Stimulated activated CD8-positive, alpha-beta memory T cell treated with anti-CD3 and anti-CD28 coated beads, Interleukin-2, amount 100 ng/mL, for 1 hour (primary cell): ENCODE data around the gene LFNG.
"Not testable (repeated sequence)": the region's sequence is repeated elsewhere in the genome, so short reads cannot be mapped to it uniquely, and the experiment has no call there.

Experiments used
- DNase-seq, 2 donors: peaks; one replicate each; pipeline ENCODE4 v3.0.0-alpha.2; 2020; ENCODE audit warnings: low read depth in 2 of 2

Gene LFNG

DNA sequence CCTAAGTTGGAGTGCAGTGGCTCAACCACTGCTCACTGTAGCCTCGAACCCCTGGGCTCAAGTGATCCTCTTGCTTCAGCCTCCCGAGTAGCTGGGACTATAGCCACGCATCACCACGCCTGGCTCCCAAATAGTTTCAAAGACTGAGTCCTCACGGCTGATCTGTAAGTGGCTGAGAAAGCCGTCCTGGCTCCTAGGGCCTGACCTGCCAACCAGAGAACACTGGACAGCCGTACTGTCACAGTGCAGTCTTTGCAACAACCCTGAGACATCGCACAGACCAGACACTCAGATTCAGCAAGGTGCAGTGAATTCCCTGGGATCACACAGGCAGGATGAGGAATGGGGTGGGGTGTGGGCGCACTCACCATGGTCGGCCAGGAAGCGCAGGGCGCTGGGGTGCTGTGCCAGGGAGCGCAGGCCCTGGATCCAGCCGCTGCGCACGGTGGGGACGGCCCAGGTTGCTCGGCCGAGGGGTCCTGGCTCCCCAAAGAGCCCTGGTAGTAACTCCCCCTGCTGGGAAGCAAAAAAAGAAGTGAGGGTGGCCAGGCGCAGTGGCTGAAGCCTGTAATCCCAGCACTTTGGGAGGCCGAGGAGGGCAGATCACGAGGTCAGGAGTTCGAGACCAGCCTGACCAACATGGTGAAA lies 25.1 kb downstream of the LFNG start:
- DNase-seq = no peak

DNA sequence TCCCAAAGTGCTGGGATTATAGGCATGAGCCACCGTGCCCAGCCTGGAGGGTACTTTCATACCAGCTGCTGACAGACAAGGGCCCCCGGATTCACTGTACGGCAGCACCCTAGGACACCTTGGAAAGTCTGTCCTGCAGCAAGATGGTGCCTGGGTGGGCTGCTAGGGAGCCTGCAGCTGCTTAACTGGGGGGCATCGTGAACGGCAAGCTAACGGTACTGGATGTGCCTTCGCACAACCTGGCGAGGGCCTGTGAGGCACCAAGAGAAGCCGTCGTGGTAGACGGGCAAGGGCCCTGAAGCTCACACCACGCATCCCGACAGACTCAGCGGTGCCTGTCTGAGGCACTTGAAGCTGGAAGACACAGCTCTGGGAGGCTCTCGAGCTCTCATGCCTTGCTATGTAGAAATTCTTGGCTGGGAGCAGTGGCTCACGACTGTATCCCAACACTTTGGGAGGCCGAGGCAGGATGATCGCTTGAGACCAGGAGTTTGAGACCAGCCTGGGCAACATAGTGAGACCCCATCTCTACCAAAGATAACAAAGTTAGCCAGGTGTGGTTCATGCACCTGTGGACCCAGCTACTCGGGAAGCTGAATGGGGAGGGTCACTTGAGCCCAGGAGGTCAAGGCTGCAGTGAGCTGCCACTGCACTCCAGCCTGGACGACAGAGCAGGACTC lies 26.3 kb downstream of the LFNG start:
- no peak for DNase-seq

DNA sequence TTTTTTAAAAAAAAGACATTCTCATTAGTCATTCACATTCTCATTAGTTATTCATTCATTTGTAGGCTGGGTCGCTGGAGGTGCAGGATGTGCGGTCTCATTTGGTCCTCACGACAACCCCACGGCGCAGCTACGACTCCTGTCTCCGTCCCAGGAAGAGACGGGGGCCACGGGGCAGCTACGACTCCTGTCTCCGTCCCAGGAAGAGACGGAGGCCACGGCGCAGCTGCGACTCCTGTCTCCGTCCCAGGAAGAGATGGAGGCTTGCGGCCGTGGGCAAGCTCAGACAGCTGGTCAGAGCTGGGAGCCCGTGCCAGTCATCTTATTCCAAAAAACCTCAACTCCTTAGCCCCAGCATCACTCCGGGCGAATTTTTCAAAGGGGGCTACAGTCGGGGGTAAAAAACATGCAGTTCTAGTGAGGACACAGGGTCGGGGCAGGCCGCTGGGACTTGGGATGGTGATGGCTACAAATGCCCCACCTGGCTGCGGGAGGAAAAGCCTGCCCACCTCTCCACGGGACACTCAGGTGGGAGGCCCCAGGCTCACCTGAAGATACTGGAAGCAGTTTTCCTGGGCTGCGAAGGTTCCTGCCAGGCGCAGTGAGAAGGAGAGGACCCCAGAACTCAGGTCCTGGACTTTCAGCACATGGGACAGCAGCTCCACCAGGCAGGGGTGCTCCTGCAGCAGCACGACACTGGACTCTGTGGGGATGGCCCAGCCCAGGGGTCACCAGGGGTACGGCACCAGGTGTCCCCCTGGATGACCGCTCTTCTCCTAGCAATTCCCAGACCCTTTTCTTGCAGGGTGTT lies 27.4 kb downstream of the LFNG start:
- DNase-seq = no peak

DNA sequence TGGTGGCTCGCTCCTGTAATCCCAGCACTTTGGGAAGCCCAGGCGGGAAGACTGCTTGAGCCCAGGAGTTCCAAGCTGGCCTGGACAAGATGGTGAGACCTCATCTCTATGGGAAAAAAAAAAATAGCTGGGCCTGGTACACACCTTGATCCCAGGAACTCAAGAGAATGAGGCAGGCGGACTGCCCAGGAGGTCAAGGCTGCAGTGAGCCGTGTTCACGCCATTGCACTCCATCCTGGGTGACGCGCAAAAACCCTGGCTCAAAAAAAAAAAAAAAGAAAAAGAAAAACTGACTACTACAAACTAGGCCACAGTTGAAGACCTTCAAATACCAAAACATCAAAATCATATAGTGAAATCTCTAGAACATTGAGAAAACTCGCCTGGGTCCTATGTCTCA lies 31.8 kb downstream of the LFNG start:
- no peak for DNase-seq

DNA sequence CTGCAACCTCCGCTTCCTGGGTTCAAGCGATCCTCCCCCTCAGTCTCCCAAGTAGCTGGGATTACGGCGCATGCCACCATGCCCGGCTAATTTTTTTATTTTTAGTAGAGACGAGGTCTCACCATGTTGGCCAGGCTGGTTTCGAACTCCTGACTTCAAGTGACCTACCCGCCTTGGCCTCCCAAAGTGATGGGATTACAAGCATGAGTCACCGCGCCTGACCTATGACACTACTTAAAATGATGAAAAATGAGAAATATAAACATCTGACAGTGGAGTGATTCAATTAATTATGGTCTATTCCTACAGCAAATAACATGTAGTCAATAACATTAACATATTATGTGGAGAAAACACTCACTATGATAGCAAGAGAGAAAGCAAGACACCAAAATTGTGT lies 33.5 kb downstream of the LFNG start:
- DNase-seq = no peak

DNA sequence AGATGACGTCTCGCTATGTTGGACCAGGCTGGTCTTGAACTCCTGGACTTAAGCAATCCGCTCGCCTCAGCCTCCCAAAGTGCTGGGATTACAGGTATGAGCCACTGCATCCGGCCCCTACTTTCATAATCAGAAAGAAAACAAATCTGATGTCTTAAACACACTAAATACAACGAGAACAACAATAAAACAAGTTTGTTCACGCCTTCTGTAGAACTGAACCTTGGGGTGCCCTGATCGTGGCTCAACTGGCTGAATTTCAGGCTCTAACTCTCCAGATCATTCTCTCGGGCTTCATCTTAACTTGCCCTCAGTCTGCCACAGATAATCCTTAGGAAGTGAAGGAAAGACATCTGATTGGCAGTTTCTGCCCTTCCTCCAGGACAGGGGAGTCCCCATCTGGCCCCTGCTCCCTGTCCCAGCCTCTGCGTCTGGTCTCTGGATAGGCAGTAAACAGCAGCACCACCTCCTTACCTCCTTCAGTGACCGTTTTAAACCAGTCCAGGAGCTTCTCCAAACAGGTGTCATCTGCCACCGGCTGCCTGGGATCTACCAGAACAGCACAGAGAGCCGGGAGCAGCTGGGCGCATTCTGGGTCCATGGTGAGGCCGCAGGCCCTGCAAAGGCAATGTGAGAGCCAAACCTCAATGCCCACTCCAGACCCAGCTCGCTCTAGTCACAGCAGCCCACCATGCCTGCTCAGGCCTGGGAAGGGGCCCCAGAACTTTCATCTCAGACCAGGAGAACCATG lies 34.4 kb downstream of the LFNG start:
- DNase-seq = no peak

DNA sequence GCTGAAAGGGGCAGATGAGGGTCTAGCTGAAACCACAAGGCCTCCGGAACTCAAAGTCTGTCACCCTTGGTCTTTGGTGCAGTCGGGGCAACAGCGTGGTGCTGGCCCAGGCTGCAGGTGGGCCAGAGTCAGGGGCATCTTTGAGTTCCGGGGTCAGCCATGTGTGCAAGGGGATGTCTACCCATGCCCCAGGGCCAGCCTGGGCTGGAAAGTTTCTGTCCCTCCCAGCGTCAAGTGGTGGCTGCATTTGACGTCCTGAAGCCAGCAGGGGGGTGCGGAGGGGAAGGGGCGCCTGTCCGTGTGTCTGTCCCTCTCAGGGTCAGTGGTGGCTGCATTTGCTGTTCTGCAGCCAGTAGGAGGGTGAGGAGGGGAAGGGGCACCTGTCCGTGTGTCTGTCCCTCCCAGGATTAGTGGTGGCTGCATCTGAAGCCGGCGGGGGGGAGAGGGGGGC lies 35.1 kb downstream of the LFNG start:
- no peak for DNase-seq

DNA sequence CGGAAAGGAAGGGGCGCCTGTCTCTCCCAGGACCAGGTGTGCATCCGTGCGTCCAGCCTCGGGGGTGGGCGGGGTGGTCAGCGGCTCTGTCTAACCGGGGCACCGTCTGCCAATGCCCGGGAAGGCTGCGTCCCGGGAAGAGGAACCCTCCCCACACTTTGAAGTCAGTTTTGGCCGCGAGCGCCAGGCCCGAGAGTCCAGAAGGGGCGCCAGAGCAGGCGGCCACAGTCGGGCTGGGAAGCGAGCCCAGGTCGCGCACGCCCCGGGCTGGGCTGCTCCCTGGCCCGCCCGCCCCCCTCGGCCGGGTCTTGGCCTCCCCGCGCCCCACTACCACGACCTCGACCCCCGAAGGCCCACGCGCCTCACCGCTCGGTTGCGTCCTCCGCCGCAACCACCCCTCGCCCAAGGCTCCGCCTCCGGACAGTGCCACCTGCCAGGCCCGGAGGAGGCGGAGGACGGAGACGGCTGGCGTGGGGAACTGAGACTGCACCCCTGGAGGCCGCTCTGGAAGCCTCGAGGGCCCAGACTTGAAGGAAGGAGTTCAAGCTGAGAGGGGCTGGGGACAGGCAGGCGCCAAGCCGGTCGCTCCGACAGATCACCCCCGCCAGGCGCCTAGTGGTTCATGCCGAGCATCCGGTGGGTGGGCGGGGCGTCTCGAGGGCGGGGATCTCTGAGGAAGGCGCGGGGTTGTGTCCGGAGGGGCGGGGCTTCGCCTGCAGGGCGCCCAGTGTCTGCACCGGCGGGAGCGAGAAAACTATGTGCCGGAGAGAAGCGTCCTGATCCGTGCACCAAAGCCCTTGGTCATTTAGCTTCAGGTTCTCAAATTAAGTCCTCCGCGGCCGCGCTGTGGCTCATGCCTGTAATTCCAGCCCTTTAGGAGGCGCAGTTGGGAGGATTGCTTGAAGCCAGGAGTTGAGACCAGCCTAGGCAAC lies 35.8 kb downstream of the LFNG start, which contains the start of gene BRAT1:
BRAT1 (minus strand) TSS at position 404 of the 932 bp plus-strand sequence. CDS start 1,093 bp downstream, outside the sequence.
- peak; percentile 92 to 94 for DNase-seq

DNA sequence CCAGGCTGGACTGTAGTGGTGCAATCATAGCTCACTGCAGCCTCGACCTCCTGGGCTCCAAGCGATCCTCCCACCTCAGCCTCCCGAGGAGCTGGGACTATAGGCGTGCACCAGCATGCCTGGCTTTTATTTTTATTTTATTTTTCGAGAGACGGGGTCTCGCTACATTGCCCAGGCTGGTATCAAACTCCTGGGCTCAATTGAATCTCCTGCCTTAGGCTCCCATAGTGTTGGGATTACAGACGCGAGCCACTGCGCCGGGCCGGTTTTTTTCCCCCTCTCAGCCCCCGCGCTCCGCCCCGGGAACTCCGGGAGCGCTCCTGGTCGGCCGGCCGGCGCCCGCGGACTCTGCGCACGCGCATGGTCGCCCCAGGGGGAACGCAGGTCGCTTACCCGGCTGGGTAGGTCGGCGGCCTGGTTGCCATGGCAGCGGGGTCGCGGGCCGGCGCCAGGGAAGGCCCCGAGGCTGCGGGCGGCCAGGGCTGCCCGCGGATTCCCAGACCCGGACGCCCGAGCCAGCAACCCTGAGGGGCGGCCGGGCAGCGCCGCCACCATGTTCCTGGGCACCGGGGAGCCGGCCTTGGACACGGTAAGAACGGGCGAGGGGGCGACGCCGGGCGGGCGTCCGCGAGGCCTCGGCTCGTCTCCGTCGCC lies 39.2 kb downstream of the LFNG start, which contains the start of gene IQCE:
IQCE (plus strand) TSS at position 351 of the 654 bp plus-strand sequence; CDS start at position 554, 203 bp downstream.
- peak; percentile 84 for DNase-seq

DNA sequence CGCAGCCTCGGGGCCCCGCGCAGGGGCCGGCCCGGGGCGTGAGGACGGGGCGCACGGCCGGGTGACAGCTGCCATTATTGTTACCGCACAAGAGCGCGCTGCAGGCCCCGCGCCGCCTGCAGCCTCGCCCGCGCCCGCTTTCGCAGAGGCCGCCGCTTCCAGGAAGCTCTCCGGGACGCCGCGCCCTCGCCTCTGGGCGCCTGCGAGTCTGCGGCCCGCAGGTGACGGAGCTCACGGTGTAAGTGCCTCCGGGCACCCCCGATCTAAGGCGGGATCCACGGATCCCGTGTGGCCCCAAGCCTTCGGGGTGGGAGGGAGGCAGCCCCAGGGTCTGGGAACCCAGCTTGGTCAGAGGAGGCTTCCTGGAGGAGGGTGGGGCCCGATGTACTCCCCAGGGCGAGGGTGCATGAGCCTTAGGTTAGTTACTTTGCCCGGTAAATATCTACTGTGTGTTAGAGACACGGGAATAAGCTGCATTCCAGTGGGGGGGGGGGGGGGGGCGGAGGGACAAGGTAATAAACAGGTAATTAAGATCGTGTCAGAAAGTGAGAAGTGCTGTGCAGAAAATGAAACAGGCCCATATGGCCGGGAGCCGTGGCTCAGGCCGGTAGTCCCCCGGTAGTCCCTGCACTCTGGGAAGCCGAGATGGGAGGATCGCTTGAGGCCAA lies 39.8 kb downstream of the LFNG start:
- DNase-seq = no peak

DNA sequence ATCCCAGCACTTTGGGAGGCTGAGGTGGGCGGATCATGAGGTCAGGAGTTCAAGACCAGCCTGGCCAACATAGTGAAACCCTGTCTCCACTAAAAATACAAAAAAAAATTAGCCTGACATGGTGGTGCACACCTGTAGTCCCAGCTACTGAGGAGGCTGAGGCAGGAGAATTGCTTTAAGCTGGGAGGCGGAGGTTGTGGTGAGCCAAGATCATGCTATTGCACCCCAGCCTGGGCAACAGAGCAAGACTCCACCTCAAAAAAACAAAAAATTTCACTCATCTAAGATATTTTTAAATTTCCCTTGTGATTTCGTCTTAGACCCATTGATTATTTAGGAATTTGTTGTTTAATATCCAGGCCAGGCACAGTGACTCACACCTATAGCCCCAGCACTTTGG lies 44.4 kb downstream of the LFNG start:
- not testable (repeated sequence) for DNase-seq

DNA sequence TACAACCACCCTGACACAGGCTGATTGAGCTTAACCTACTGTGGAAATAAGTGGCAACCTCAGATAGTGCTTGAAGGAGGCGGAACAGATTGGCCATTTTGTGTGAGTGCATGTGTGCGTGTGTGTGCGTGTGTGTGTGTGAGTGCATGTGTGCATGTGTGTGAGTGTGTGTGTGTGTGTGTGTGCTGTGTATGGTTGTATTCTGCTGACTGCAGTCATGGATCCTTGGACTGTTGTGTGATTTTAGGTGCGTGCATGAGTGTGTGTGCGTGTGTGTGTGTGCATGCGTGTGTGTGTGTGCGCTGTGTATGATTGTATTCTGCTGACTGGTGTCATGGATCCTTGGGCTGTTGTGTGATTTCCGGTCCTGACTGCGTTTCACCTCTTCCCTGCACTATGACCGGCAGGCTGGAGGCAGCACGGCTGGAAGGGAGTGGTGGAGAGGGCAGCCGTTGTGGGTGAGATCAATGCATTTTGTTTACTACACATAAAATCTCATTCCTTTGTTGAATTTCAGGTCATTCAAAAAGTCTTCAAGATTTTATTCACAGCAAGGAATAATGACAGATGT lies 45.5 kb downstream of the LFNG start:
- no peak for DNase-seq

DNA sequence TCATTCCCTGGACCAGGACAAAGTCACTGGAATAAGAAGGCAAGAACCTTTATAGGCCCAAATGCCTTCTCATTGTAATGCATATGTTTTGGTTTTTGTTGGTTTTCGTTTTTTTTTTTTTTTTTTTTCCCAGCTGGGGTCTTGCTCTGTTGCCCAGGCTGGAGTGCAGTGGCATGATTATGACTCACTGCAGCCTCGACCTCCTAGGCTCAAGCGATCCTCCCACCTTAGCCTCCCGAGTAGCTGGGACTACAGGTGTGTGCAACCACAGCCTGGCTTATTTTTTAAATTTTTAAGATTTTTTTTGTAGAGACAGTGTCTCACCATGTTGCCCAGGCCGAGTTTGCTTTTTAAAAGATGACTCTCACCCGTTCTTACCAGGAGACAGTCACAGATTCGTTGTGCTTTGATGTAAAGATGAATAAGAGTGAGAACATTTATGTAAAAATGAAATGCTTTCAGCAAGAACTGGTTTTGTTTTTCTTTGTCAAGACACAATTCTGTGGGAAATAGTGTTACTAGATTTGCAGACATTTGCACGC lies 46.8 kb downstream of the LFNG start:
- no peak for DNase-seq

DNA sequence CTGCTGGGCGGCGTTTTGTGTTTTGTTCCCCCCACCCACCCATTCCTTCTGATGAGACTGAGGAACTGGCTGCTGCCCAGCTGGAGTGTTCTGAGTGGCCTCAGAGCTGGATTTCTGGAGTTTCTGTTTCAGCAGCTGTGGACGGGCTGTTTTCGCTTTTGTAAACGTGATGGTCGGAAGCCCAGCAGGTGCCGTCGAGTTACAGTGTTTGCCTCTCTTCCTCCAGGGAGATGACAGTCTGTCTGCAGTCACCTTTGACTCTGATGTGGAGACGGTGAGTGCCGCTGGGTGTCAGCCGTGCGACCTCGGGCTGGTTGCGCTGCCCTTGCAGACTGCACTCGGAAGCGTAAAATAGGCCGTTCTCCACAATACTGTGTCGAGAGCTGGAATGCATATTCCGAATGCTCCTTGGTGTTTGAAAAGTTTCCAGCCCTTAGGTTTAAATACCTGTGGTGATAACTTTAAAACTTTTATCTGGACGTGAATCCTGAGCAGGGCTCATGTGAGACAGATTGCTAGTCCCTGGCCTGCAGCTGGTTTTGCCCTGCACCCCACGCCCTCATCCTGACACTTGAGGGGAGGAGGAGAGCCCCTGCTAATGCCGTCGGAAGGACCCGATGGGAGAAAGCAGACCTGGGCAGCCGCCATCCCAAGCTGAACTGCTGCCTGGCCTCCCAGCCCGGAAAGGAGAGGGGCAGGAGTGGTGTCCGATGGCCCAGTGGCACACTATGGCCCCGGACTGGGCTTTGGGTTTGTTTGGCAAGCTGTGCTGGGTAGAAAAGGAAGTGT lies 47.5 kb downstream of the LFNG start:
- DNase-seq = no peak

DNA sequence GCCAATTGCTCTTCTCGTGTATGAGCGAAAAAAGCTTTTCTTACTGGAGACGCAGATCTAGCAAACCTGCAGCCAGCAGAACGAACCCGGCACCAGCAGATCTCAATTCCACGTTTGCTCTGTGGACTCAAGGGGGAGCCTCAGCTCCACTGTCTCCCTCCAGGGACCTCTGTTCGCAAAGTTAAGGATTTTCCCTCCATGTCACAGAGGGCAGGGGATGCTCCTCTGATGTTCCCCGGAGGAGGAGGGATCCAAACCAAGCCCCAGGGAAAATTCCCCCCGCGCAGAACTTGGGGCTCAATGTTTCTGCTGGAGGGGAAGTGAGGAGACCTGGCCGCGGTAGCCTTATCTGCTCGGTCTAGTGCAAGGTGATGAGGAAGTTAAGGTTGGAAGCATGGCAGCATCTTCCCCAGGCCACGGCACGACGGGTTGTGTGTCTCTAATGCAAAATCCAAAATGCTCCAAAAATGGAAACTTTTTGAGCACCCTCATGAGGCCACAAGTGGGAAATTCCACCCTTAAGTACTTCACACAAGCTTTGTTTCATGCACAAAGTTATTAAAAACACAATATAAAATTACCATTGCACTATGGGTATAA lies 48.2 kb downstream of the LFNG start:
- DNase-seq = no peak

DNA sequence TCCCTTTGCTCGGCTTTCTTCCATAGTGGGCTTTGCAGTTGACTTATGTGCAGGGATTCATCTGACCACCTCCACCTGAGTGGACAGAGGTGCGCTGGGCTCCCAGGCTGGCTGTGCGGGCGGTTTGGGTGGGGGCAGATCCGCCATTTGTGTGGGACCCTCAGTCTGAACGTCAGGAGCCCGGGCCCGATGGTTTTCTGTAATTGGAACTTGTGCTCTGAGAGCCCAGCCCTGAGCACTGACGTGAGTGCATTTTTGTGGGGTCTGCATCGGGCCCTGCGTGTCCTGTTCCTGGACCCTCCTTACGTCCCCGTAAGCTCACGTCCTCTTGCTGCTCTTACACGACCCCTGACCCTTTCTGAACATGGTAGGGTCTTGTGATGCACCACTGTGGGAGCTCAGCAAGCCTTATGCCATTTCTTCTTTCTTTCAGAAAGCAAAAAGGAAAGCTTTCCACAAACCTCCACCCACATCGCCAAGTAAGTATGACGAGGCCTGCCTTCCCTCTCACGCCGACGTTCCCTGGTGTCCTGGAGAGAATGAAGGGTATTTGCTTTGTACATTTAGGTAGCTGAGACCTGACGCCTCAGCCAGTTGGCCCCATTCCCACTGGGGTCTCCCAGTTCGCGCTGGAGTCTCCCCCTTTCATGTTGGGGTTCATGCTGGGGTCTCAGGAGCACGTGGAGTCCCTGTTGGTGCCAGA lies 49.1 kb downstream of the LFNG start:
- no peak for DNase-seq

DNA sequence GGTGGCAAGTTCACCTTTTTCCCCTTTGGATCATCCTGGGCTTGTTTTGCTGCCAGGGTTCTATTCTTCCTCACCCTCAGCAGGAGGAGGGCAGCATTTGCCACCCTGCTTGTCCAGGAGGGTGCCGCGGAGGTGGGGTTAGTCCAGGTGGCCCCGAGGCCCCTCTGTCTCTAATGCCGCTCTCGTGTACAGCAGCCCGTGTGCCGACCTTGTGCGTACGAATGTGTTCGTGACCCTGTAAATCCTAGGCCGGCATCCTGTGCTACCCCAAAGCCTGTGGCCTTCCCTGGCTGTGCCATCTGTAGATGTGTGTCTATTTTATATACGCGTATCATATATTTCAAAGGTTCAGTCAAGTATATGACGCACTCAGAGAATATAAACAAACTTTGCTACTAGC lies 49.8 kb downstream of the LFNG start:
- DNase-seq = no peak
